Iris pigment epithelial cell (primary cell): ENCODE results near the gene CLIC3.
"Not testable (repeated sequence)": the region's sequence is repeated elsewhere in the genome, so short reads cannot be mapped to it uniquely, and the experiment has no call there.

Source experiments
- DNase-seq: peaks from one replicate; pipeline ENCODE4 v3.0.0-alpha.2; 2011; ENCODE audit warnings: low read depth

Gene CLIC3

DNA sequence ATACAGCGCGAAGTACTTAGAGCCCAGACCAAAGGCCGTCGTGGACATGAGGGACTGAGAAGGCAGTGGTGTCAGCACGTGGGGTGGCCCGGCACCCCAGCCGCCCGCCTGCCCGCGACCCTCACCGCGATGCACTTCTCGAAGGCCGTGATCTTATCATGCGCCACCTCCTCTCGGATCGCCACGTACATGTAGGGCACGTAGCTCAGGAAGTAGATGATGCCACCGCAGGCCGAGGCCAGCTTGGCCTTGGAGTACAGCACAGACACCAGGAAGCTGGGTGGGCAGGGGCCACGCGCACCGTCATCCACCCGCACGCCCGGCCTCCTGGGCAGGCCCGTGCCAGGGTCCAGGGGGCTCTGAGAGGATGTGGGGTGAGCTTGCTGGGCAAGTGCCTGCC lies 20.7 kb upstream of the CLIC3 start:
- DNase-seq: no peak

DNA sequence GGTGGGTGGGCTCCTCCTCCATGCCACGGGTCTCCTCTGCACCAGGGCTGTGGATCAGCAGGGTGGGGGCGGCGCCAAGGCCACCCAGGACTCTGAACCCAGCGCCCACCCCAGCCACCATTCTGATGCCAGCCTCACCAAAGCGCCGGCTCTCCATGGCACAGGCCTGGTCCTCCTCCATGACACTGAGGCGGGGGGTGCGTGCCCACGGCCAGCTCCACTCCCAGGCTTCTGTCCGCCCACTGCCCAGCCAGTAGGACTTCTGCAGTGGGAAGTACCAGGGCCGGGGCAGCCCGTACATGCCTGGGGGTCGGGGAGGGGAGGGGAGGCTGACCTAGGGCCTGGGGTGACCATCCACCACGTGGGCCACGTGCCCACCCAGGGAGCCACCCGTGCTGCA lies 20.1 kb upstream of the CLIC3 start:
- no peak for DNase-seq

DNA sequence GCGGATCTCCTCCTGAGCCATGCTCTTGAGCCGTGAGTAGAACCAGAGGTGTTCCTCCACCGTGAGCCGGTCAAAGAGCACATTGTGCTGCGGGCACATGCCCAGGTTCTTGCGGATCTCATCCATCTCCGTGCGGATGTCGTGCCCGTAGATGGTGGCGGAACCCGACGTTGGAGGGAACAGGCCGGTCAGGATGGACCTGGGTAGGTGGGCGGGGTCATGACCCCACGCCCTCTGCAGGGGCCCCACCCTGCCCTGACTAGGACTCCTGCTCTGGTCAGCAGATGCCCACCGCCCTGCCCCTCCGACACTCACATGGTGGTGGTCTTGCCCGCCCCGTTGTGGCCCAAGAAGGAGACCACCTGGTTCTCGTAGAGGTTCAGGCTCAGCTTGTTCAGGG lies 19.6 kb upstream of the CLIC3 start:
- DNase-seq: no peak

DNA sequence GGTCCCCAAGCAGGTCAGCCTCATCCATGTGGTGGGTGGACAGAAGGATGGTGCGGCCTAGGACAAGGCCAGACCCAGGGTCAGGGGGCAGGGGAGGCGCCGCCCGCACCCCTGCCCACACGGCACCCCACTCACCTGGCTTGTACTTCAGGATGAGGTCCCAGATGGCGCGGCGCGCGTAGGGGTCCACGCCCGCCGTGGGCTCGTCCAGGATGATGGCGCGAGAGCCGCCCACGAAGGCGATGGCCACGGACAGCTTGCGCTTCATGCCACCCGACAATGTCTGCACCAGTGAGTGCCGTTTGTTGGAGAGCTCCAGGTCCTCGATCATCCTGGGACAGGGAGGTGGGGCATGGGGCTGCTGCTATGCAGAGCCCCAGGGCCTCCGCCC lies 19.2 kb upstream of the CLIC3 start:
- DNase-seq: no peak

DNA sequence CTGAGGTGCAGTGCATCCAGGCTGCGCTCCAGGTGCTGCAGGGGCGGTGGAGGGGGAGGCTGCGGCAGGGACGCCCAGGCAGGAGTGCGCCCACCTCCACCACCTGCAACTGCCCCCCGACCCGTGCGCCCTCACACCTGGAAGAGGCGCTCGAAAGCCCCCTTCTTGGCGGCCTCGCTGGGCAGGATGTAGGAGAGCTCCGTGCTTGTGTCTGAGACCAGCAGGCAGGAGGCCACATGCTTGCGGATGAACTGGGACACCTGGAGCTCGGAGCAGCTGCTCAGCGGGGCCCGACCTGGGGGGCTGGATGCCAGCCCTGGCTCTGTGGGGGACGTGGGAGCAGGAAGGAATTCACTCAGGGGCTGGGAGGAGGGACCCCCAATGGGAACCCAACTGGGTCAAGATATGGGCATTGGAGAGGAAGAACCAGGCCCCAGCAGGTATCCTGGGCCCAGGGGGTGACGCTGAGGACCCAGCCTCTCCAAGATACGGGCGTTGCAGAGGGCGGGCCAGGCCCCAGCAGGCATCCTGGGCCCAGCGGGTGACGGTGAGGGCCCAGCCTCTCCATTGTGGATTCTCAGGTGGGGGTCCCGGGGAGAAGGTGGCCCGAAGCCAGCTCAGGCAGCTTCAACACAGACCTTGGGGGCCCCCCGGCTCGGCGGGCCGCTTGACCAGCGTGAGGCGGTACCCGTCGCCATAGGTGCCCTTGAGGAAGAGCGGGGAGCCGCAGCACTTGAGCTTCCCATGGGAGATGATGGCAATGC lies 18.6 kb upstream of the CLIC3 start:
- DNase-seq: no peak

DNA sequence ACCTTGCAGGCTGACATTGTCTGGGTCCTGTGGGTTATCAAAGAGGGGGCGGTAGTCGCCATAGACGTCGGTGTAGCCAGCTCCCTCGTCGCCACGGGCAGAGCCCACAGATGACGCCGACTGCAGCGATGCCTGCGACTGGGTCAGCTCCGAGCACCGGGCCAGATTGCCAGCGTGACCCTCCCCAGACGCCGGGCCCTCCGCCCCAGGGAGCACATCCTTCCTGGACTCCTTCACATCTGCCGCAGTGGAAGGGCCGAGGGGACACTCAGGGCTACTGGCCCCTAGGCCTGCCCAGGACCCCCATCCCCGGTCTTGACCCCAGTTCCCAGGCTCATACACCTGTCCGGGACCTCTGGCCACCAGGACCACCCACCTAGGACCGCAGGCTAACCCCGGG lies 17.8 kb upstream of the CLIC3 start:
- DNase-seq: no peak

DNA sequence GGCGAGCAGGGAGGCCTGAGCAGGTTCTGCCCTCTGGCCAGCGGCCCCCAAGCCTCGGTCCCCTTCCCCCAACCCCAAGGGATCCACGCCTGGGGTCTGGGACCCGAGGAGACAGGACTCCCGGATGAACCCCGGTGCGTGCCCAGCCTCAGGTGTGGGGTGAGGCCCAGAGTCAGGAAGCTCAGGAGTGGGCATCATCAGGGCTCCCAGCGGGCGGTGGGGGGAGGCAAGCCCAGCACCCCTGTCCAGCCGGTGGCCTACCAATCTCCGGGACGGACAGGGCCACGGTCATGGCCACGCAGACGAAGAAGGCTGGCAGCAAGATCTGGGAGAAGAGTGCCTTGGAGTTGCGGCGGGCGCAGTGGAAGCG lies 17.2 kb upstream of the CLIC3 start:
- no peak for DNase-seq

DNA sequence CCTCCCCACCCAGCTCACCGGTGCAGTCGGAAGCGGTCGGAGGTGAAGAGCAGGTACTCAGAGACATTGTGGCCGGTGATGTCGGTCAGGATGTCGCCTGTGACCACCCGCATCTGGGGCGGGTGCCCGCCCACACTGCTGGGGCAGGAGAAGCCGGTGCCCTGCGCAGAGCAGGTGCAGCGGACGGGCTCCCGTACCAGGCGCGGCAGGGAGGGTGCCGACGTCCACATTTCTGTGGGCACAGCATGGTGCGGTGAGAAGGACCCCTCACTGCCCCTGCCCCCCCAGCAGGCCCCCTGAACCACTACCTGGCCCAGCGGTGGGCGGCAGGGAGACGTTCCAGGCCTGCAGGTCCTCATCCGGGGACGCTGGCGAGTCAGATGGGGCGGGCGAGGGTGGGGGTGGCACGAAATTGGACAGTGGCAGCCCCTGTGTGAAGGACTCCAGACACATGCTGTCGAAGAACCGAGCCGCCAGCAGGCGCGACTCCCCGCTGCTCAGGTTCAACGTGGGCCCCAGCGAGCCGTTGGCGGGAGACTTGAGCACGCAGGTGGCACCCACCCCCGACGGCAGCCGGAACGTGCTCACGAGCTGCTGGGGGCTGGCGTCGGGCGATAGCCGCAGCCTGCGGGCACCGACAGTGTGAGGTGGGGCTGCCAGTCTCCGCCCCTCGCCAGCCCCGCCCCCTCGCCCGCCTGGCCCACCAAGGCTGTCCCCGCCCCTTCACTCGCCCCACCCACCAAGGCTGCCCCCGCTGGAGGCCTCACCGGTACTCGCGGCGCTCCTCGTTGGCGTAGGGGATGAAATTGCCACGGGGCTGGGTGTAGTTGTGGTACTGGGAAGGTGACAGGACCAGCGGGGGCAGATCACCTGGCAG lies 16.6 kb upstream of the CLIC3 start:
- no peak for DNase-seq

DNA sequence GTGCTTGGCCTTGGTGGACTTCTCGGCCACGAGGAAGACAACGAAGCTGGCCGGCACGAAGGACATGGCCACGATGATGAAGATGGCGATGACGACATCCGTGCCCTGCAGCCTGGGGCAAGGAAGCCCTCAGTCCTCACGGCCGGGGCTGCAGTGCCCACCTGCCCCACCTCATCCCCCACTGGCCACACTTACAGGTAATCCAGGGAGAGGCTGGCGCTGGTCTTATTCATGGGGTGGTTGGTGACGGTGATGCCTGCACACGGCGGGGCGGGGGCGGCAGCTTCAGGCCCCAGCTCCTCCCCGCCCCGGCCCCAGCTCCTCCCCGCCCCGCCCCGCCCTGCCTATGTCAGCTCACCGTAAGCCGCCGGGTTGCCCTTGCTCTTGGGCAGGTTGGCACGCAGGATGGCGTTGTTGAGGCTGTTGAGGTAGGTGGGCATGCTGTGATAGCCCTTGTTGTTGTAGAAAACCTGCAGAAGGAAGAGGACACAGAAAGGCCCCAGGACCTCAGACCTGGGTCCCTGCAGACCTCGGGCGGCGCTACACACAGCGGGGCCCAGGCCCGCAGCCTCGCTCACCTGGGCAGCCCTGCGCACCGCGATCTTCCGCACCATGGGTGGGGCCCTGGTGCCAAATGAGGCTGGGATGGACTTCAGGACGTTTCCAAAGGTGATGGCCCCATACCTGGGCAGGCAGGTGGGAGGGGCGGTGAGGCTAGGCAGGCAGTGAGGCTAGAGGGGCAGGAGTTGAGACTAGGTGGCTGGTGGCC lies 15.7 kb upstream of the CLIC3 start:
- no peak for DNase-seq

DNA sequence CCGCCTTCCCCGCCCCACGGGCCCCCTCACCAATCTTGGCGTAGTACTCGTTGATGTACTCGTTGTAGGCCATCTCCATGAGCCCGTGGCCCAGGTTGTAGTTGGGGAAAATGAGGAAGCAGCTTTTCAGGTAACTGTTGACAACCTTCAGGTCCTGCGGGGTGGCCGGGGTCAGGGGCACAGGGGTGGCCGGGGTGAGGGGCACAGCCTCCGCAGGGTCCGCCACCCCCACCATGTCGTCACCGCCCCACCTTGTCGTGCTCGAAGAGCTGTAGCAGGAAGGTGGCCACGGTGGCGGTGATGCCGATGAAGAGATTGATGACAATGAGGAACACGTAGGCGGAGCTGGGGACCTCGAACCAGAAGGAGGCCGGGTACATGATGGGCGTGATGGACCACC lies 14.8 kb upstream of the CLIC3 start:
- DNase-seq: no peak

DNA sequence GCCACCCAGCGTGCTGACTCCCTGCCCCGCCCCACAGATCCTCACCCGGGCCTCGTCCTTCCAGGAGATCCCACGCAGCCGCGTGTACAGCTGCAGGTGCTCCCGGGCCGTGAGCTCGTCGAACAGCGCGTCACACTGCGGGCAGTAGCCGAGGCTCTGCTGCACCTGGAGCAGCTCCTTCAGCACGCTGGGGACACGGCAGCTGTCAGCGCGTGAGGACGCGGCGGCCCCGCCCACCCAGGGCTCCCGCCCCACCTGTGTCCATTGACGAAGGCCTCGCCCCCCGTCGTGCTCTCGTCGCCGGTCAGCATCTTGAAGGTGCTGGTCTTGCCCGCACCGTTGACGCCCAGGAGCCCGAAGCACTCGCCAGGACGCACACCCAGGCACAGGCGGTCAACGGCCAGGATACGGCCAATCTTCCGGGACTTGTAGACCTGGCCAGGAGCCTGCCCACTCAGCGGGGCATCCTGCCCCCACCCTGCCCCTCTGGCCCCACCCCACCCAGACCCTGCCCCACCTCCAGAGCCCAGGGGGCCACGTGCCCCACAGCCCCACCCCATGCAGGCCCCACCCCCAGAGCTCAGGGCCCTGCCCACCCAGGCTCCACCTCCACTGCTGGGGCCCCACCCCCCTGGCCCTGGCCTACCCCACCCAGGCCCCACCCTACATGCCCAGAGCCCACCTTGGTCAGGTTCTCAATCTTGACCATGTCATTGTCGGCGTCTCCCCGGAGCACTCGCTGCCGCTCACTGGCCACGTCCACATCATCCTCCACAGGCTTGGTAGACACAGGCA lies 13.8 kb upstream of the CLIC3 start:
- no peak for DNase-seq

DNA sequence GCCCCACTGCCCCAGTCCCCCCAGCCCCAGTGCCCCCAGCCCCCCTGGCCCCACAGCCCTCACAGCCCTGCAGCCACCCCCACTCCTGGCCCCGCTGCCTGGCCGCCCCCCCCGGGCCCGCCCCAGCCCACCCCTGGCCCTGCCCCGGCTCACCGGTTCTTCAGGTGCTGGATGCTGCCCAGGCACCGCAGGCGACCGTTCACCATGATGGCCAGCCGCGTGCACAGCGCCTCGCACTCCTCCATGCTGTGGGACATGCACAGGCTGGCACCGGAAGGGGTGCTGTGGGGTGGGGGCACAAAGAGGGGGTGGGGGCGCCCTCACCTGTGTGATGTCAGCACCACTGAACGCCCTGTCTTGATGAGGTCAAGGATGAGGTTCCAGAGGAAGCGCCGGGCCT lies 12.8 kb upstream of the CLIC3 start:
- no peak for DNase-seq

DNA sequence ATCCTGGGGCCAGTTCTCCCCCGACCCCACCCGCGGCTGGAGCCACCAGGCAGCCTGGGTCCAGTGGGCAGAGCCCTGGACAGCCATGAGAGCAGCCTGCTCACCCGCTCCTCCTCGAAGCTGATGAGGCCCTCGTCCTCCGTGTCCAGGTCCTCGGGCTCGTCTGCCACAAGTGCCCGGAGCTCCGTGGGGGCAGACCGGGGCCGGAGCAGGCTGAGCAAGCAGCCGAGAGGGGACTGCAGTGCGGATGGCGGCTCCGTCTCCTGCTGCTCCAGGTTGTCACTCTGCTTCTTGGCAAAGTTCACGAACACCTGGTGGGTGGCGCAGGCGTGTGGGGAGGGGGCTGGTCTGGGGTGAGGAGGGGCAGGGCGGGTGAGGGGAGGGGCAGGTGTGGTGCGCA lies 11.9 kb upstream of the CLIC3 start:
- DNase-seq: no peak

DNA sequence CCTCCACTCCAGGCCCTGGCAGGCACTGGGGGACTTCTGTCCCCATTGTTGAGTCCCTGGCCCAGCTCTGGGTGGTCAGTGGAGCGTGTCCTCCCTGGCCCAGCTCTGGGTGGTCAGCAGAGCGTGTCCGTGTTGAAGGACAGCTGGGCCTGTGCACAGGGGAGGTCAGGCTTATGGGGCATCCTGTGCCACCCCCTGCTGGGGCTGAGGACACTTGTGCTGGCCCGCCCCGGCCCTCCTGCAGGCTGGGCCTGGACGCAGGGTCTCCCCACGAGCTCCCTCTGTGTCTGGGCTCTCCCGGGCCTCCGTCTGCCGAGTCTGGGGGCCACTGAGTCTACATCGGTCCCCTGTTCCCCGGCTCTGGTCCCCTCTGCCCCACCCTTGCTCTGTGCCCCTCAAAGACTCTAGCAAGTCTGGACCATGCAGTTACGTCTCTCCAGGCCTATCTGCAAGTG lies 11.5 kb upstream of the CLIC3 start:
- DNase-seq: no peak

DNA sequence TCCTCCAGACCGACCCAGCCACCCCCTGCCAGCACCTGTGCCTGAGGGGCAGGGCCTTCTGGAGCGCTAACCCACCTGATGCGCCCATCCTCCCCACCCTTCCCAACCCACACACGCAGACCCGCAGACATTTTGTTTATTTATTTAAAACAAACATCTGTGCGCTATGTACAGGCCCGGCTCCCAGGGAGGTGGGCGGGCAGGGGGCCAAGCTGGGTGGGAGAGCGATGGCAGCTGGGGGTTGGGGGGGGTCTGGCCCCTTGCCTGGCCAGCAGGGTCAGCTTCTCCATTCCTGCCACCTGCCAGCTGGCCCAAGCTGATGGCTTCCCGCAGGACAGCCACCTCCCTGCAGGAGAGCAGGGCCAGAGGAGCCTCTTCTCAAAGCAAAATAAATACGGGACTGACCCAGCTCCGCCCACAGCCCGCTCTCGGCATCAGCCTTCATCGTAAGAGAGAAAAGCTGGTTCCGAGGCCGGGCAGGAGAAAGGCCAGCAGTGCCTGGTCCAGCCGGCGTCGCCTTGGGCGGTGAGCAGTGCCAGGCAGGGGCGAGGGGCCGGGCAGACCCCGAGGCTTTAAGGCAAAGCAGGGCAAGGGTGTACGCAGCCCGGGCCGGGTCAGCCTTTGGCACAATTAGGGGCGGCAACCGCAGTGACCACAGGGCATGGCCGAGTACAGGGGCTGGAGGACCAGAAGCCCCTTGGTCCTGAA lies 10.9 kb upstream of the CLIC3 start:
- peak; percentile 33 for DNase-seq

DNA sequence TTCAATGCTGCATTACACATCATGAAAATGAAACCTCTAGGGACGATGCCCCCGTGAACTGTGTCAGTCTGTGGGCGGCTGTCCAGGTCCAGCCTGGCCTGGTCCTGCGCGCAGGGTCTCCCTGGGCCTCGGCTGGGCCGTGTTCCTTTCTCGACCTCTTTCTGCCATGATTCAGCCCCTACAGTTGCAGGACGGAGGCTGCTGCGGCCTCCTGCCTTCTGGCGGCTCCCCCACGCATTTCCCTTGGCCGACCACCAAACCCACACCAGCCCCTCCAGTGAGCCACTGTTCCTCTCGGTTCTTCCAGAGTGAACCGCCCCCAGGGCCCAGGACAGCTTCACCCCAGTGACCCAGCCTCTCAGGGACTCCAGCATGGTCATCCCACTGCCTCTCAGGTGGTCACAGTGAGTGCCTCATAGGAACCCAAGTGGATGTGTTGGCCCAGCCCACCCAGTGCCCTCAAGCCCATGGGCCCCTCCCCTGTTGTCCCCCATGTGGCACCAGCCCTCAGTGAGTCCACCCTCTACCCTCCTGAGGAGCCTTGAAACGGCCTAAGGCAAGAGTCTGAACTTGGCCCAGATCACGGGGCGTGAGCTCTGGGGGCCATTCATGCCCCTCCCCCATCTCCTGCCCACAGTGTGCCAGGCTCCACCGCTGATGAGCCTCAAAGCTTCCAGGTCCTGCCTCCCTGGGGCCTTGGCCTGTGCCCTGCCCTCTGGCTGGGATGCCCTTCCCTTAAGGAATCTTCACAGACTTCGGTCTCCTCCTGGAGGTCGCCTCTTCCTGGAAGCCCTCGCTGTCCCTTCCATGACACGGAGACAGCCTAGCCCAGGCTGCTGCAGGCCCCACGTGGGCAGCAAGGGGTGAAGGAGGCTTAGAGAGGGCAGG lies 10.0 kb upstream of the CLIC3 start:
- no peak for DNase-seq

DNA sequence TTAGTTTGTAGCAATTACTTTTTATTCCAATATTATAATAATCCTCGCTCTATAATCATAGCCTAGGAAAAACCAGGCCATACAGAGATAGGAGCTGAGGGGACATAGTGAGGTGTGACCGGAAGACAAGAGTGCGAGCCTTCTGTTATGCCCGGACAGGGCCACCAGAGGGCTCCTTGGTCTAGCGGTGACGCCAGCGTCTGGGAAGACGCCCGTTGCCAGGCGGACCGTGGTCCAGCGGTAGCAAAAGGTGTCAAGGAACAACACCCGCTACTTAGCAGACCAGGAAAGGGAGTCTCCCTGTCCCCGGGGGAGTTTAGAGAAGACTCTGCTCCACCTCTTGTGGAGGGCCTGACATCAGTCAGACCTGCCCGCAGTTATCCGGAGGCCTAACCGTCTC lies 7.9 kb upstream of the CLIC3 start:
- DNase-seq: not testable (repeated sequence)

DNA sequence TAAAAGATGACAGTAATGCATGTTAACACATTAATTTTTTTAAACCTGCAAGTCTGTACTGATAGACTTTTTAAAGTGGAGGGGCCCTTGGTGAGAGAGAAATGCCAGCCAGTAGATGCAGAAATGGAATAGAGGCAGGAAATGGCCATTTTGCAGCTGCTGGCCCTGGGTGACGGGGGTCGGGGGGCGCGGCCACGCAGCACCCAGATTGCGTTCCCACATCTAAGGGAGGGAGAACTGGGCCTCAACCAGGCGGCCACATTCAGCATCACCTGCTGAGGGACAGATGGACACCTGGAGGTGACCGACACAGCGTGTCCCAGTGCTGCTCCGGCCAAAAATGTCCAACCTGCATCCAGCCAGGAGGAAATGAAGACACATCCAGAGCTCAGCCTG lies 6.3 kb upstream of the CLIC3 start:
- DNase-seq: no peak

DNA sequence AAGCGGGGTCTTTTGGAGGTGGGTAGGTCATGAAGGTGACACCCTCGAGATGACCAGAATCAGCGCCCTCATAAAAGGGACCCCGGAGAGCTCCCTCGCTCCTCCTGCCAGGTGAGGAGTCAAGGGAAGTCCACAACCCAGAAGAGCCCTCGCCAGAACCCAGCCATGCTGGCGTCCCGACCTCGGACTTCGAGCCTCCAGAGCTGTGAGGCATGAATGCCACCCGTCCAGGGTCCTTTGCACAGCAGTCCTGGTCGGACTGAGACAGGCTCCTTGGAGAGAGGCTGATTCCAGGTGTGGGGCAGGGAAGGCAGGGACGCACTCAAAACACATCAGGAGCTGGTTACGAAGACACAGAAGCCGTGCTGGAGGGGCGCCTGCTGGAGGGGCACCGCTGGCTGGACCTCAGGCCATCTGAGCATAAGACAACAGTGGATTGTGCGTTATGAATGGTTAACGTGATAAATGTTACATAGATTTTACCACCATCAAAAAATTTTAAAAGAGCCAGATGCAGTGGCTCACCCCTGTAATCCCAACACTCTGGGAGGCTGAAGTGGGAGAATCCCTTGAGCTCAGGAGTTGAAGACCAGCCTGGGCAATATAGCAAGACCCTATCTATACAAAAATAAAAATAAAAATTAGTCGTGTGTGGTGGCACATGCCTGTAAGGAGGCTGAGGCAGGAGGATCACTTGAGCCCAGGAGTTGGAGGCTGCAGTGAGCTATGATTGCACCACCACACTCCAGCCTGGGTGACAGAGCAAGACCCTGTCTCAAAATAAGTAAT lies 5.7 kb upstream of the CLIC3 start:
- DNase-seq: no peak
